Measurements from ENCODE around the gene KLHDC2. TPM values are rescaled to one million over a fixed set of nuclear protein-coding genes. Genes with fewer than 3 reads are reported as not detected.
"Not testable (repeated sequence)": the region's sequence is repeated elsewhere in the genome, so short reads cannot be mapped to it uniquely, and the experiment has no call there.

The KLHDC2 gene
- total RNA-seq, 1 donor from 2014 or later, result 35.1 TPM

DNA sequence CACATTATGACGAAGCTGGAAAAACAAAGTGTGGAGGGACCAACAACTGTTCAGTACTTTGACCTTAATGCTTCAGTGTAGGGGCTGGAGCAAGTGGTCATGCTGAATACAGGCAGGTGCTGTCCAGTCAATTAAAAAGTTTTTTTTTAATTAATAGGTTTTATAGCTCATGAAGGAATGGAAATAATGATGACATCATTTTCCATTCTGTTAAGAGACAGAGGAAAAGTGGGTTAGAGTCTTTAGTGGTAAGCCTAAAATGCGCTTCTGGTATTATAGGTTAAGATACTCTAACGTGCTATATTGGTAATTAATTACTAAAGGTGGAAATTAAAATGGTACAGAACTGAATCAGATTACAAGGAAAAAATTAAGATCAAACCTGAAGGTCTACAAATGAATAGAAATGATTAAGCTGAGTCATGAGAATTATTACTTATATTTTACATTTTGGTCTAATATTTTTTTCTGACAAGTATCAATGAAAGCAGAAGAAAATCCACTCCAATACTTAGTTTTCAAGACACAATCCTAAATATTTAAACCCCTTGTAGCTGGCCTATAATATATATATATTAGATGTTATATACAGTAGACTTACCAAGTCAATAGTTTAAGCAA lies 15.6 kb downstream of the KLHDC2 start:
- ATAC-seq, result no peak

DNA sequence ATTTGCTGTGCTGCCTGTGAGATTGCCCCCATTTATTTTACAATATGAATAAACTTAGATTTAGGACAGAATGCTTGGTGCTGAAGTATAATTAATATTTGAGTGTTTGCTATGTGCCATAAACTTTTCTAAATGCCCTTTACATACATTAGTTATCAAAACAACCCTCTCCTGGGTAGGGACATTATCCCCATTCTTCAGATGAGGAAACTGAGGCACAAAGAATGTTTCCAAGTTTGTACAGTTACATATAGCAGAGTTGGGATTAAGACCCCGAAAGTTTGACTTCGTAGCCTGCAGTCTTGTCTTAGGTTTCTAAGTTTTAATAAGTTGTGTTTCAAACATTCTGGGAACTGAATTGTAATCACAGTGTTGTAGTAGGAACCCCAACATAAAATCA lies 18.4 kb downstream of the KLHDC2 start:
- ATAC-seq, result no peak

GRCh38 chr14:49792618-49793017 lies 24.7 kb downstream of the KLHDC2 start:
- no peak for ATAC-seq

DNA sequence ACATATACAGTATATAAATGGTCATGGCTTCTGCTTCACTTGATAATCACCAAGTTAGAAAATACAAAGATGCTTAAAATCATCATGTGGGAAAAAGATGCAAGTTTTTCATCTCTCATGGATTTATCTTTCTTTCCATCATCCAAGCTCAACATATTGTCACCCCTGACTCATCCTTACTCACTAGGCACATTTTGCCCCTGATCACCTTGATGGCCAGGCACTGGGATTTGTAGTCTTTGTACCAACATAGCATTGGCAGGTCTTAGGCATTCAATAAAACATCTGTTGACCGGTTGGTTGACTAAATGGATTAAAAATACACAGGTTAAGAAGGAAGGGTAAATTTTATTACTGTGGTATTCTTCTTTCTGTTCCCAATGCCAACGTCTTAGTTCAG lies 28.1 kb downstream of the KLHDC2 start:
- ATAC-seq, result no peak

DNA sequence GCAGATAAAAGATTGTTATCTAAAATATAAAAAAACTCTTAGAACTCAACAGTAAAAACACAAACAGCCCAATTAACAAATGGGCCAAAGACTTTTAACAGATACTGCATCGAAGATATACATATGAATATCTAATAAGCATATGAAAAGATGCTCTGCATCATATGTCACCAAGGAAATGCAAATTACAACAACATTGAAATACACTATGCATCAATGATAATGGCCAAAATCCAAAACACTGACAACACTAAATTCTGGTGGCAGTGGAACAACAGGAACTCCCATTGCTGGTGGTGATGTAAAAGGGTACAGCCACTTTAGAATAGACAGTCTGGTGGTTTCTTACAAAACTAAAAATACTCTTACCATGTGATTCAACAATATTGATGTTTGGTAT lies 40.8 kb downstream of the KLHDC2 start:
- ATAC-seq, result no peak

GRCh38 chr14:49816118-49816517 lies 48.2 kb downstream of the KLHDC2 start:
- not testable (repeated sequence) for ATAC-seq

GRCh38 chr14:49816844-49817243 lies 48.9 kb downstream of the KLHDC2 start:
- no peak for ATAC-seq

DNA sequence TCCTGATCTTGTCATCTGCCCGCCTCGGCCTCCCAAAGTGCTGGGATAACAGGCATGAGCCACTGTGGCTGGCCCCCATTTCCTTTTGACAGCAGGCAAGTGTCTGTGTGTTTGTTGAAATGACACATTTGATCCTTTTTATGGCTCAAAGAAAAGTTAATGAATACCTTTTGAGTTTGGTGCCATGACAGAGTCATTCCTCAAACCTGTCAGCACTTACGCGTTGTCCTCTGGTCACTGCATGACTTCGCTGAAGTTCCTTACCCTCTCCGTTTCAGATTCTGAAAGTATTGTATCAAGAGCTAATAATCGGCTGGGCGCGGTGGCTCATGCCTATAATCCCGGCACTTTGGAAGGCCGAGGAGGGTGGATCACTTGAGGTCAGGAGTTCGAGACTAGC lies 52.2 kb downstream of the KLHDC2 start:
- no peak for ATAC-seq

DNA sequence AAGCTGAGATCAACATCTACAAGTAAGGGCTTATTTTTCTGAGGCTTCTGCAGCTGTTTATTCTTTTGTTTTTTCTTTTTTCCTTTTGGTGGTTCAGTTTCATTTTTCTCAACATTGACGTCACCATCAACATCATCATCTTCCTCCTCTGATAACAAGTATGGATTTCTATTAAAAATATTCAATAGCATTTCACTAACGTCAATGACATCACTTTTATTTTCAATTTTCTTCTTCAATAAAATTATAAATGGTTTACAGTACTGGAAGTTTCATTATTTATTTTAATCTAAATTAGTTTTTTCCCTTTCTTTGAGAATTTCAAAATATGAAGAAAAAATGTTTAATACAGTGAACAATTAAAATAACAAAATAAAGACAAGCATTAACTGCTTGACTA lies 60.7 kb downstream of the KLHDC2 start:
- ATAC-seq, result no peak

Other genes starting within 250 kb of the KLHDC2 start
- 1,410 TPM for gene RPS29, start 181.8 kb upstream of the KLHDC2 start, total RNA-seq
- 10.3 TPM for gene LRR1, start 169.2 kb upstream of the KLHDC2 start, total RNA-seq
- gene RPL36AL, start 147.5 kb upstream of the KLHDC2 start, total RNA-seq, result 129 TPM
- gene MGAT2, start 147.4 kb upstream of the KLHDC2 start, total RNA-seq, result 15.1 TPM
- 5.7 TPM for gene DNAAF2, start 132.9 kb upstream of the KLHDC2 start, total RNA-seq
- 7.2 TPM for gene POLE2, start 79.9 kb upstream of the KLHDC2 start, total RNA-seq
- 1.5 TPM for gene KLHDC1, start 75.0 kb upstream of the KLHDC2 start, total RNA-seq
- 40.1 TPM for gene NEMF, start 84.6 kb downstream of the KLHDC2 start, total RNA-seq
- 144 TPM for gene ARF6, start 124.9 kb downstream of the KLHDC2 start, total RNA-seq

Measured in esophagus mucosa (tissue), 1 donor.